ENCODE measurements around the gene PLEKHN1. TPM values are rescaled to one million over a fixed set of nuclear protein-coding genes. Genes with fewer than 3 reads are reported as not detected.
A peak's percentile ranks its signal among the peaks of the same experiment; 100 is the strongest.

Gene PLEKHN1, protein sequence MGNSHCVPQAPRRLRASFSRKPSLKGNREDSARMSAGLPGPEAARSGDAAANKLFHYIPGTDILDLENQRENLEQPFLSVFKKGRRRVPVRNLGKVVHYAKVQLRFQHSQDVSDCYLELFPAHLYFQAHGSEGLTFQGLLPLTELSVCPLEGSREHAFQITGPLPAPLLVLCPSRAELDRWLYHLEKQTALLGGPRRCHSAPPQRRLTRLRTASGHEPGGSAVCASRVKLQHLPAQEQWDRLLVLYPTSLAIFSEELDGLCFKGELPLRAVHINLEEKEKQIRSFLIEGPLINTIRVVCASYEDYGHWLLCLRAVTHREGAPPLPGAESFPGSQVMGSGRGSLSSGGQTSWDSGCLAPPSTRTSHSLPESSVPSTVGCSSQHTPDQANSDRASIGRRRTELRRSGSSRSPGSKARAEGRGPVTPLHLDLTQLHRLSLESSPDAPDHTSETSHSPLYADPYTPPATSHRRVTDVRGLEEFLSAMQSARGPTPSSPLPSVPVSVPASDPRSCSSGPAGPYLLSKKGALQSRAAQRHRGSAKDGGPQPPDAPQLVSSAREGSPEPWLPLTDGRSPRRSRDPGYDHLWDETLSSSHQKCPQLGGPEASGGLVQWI
- total RNA-seq (2014; rRNA removed; shearing (Covaris generic)) (1.4 and 2.1 TPM in 2 replicates), polyA plus RNA-seq (2016; fragmentation: Nextera tagmentation; extraction: Ambion mirVana) (1.7 and 2.5 TPM in 2 replicates)

DNA sequence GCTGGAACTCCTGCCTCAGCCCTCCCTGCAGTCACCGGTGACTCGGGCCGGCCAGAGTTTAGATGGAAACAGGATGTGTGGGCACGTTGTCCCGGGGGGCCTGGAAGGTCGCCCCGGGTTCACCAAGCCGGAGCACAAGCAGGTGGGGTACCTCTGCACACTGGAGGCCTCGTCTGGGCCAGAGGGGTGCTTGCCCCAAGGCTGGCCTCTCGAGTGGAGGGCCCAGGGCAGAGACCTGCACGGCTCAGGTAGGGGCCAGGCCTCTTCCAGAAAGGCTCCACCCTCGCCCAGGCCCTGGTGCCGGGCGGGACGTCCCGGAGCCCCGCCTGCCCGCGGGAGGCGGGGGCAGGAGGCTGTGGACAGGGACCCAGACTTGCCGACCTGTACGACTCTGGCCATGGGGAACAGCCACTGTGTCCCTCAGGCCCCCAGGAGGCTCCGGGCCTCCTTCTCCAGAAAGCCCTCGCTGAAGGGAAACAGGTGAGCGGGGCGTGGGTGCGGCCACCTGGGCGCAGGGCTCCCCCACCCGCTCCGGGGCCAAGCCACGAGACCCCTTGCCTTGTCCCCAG is at the start of gene PLEKHN1:
TSS of gene PLEKHN1 (plus strand) at position 348 of the 569 bp plus-strand sequence. CDS start at position 398, 50 bp downstream.
- in situ Hi-C loops (cut with MboI), result no loop called here
- Histone ChIP-seq H3K9me3 (ENCODE audit: low read depth) (no peaks in the 10 kb centered on the region), H3K36me3 (ENCODE audit: low read depth) (no peaks in the 10 kb centered on the region), H4K20me1 (ENCODE audit: insufficient read depth) (no peaks in the 10 kb centered on the region), H3K4me3 (peak within 1 kb of the TSS; percentile 75), H3K79me2 (ENCODE audit: insufficient read depth) (peaks cover 5% of the 10 kb centered on the region; the same call in 1 of the 2 replicates), H3K9ac (peak within 1 kb of the TSS; percentile 78), H3K4me2 (ENCODE audit: unreplicated experiment) (peak within 1 kb of the TSS; percentile 77), H3K4me1 (ENCODE audit: insufficient read depth) (0 out of 2 replicates have a peak, but pooled peaks cover 9% of the 10 kb centered on the region), H3K9me2 (ENCODE audit: insufficient read depth) (no peaks in the 10 kb centered on the region), H2AFZ (peak within 1 kb of the TSS; percentile 69), H3F3A (ENCODE audit: insufficient read depth) (no peaks in the 10 kb centered on the region), H3K27me3 (replicated peaks; ENCODE audit: insufficient read depth) (no peaks in the 10 kb centered on the region), H3K27ac (peak within 1 kb of the TSS; percentile 67)
- TF ChIP-seq EZH2 (IDR thresholded peaks at IDR 0.05; ENCODE audit: insufficient read depth, poor library complexity, severe bottlenecking), result no peak
- no peak for TF ChIP-seq EZH2phosphoT487 (IDR thresholded peaks at IDR 0.05; ENCODE audit: insufficient read depth, low read depth)
- DNase-seq, result peak; percentile 75
- WGBS, 2 experiments (ENCODE audit: low coverage in 1 of 2, low lambda C conversion rate in 2 of 2, missing lambda C conversion rate in 2 of 2), result 5 to 6% methylated on average over 17 to 28 of the region's 31 CpGs

DNA sequence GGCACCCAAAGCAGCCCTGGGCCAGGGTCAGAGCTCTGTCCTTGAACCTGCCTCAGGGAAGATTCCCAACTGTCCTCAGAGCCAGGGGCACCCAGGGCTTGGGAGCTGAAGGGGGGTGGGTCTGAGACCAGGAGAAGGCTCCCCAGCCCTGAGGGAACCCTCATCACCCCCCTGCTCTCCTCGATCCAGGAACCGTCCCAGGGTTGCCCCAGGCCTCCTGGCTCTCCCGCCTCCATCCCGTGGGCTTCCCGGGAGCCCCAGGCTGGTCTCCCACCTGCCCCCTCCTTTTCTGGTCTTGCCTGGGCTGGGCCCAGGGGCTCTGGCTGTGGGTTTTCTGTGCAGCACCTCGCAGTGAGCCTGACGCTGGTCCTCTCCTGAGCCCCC is 49.2 kb upstream of the PLEKHN1 start:
- Histone ChIP-seq H3F3A (ENCODE audit: insufficient read depth) (0 out of 2 replicates have a peak, but pooled peaks cover 5% of the 10 kb centered on the region), H3K9me2 (ENCODE audit: insufficient read depth) (no peaks in the 10 kb centered on the region), H3K36me3 (ENCODE audit: low read depth) (no peaks in the 10 kb centered on the region), H3K4me1 (ENCODE audit: insufficient read depth) (peaks cover 13% of the 10 kb centered on the region), H2AFZ (no peak overlapping the region), H3K27me3 (replicated peaks; ENCODE audit: insufficient read depth) (no peaks in the 10 kb centered on the region), H3K4me3 (no peak overlapping the region), H4K20me1 (ENCODE audit: insufficient read depth) (no peaks in the 10 kb centered on the region), H3K9me3 (ENCODE audit: low read depth) (no peaks in the 10 kb centered on the region), H3K4me2 (ENCODE audit: unreplicated experiment) (peak overlapping the region; percentile 53), H3K9ac (no peak overlapping the region), H3K27ac (no peak overlapping the region), H3K79me2 (ENCODE audit: insufficient read depth) (no peaks in the 10 kb centered on the region)
- TF ChIP-seq EZH2 (IDR thresholded peaks at IDR 0.05; ENCODE audit: insufficient read depth, poor library complexity, severe bottlenecking) (no peak), EZH2phosphoT487 (IDR thresholded peaks at IDR 0.05; ENCODE audit: insufficient read depth, low read depth) (no peak)
- no peak for DNase-seq
- 52 to 58% methylated on average over 5 to 7 of the region's 7 CpGs for WGBS, 2 experiments (ENCODE audit: low coverage in 1 of 2, low lambda C conversion rate in 2 of 2, missing lambda C conversion rate in 2 of 2)
- in situ Hi-C loops (cut with MboI), result no loop called here

DNA sequence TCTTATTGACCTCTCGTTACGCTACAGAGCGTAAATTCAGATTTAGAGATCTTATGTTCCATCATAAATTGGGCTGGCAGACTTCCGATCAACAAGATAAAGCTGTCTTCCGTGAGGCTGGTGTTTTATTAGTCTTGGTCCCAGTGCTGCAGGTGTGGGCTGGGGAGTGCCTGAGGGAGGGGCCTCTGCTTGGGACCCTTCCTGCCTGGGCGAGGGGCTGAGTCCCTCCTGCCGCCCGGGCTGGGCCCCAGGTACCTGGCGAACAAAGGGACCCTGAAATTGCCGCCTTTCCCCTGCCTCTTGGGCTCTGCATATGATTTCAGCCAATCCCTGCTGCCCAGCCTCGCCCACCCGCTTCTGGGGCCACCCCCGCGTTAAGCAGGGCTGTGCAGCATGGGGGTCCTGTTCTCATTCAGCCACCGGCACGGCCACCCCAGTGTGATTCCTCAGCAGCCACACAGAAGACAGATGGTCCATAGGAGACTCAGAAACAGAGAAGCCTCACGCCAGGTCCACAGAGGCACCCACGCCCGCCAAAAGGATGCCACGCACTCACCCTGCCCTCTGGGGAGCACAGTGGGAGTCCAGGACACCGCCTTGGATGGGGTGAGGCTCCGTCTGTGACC is 48.7 kb upstream of the PLEKHN1 start:
- no peaks in the 10 kb centered on the region for H3K9me2 ChIP-seq (ENCODE audit: insufficient read depth)
- in situ Hi-C loops (cut with MboI), result no loop called here
- WGBS, 2 experiments (ENCODE audit: low coverage in 1 of 2, low lambda C conversion rate in 2 of 2, missing lambda C conversion rate in 2 of 2), result 43 to 60% methylated on average over 22 of the region's 22 CpGs
- no peaks in the 10 kb centered on the region for H3K36me3 ChIP-seq (ENCODE audit: low read depth)
- peaks cover 13% of the 10 kb centered on the region for H3K4me1 ChIP-seq (ENCODE audit: insufficient read depth)
- no peak overlapping the region for H3K4me2 ChIP-seq (ENCODE audit: unreplicated experiment)
- TF ChIP-seq EZH2 (IDR thresholded peaks at IDR 0.05; ENCODE audit: insufficient read depth, poor library complexity, severe bottlenecking) (no peak), EZH2phosphoT487 (IDR thresholded peaks at IDR 0.05; ENCODE audit: insufficient read depth, low read depth) (no peak)
- no peak for DNase-seq
- H2AFZ ChIP-seq, result no peak overlapping the region
- no peak overlapping the region for H3K27ac ChIP-seq
- H3K9me3 ChIP-seq (ENCODE audit: low read depth), result no peaks in the 10 kb centered on the region
- H3K27me3 ChIP-seq (replicated peaks; ENCODE audit: insufficient read depth), result no peaks in the 10 kb centered on the region
- no peak overlapping the region for H3K4me3 ChIP-seq
- 0 out of 2 replicates have a peak, but pooled peaks cover 3% of the 10 kb centered on the region for H3K79me2 ChIP-seq (ENCODE audit: insufficient read depth)
- no peak overlapping the region for H3K9ac ChIP-seq
- H4K20me1 ChIP-seq (ENCODE audit: insufficient read depth), result no peaks in the 10 kb centered on the region
- H3F3A ChIP-seq (ENCODE audit: insufficient read depth), result 0 out of 2 replicates have a peak, but pooled peaks cover under 1% of the 10 kb centered on the region

DNA sequence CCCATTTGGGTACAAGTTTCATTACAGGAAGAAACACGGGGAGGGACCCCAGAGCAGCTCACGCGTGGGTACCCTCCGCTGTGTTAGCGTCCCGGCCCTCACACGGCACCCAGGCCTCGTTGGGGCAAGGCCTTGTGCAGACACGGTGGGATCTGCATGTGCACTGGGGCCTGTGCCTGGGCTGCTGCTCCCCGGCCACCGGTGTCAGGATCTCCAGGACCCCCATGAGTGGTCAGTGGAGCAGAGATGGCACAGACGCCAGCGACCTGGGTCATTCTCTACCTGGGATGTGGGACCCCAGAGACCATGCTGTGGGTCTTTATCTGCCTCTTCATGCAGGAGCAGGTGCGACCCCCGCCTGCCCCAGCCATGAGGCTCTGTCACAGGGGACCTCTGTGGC is 47.9 kb upstream of the PLEKHN1 start:
- Histone ChIP-seq H3K4me1 (ENCODE audit: insufficient read depth) (peaks cover 13% of the 10 kb centered on the region), H3K9me2 (ENCODE audit: insufficient read depth) (no peaks in the 10 kb centered on the region), H3K27ac (no peak overlapping the region), H3K27me3 (replicated peaks; ENCODE audit: insufficient read depth) (no peaks in the 10 kb centered on the region), H2AFZ (no peak overlapping the region), H3K36me3 (ENCODE audit: low read depth) (no peaks in the 10 kb centered on the region), H3K9ac (no peak overlapping the region), H3K4me2 (ENCODE audit: unreplicated experiment) (no peak overlapping the region), H3K4me3 (no peak overlapping the region), H4K20me1 (ENCODE audit: insufficient read depth) (no peaks in the 10 kb centered on the region), H3K9me3 (ENCODE audit: low read depth) (no peaks in the 10 kb centered on the region), H3K79me2 (ENCODE audit: insufficient read depth) (peaks cover 10% of the 10 kb centered on the region), H3F3A (ENCODE audit: insufficient read depth) (no peaks in the 10 kb centered on the region)
- no peak for TF ChIP-seq EZH2 (IDR thresholded peaks at IDR 0.05; ENCODE audit: insufficient read depth, poor library complexity, severe bottlenecking)
- TF ChIP-seq EZH2phosphoT487 (IDR thresholded peaks at IDR 0.05; ENCODE audit: insufficient read depth, low read depth), result no peak
- 74 to 75% methylated on average over 12 to 13 of the region's 15 CpGs for WGBS, 2 experiments (ENCODE audit: low coverage in 1 of 2, low lambda C conversion rate in 2 of 2, missing lambda C conversion rate in 2 of 2)
- DNase-seq, result no peak
- in situ Hi-C loops (cut with MboI), result no loop called here
